ENCODE measurements around the gene GPR132. TPM values are rescaled to one million over a fixed set of nuclear protein-coding genes. Genes with fewer than 3 reads are reported as not detected.

GPR132 gene
- total and polyA plus RNA-seq, 2 of the 8 experiments (the other 6 are each of a cell fraction or from before 2014, with no cell fraction given): 0.11 TPM; not detected in 1

- no peak for TF ChIP-seq EZH2 (IDR thresholded peaks at IDR 0.05; ENCODE audit: low read depth, low read length, severe bottlenecking)
Observed at GRCh38 chr14:105015242-105015641, 50.0 kb downstream of the GPR132 start (continued).

All from H1 (cell line).